Epidermal melanocyte (primary cell): Measurements from ENCODE around the gene SPHK1.
"Not testable (repeated sequence)": the region's sequence is repeated elsewhere in the genome, so short reads cannot be mapped to it uniquely, and the experiment has no call there.

ENCODE experiments used
- DNase-seq: peaks from one replicate; pipeline ENCODE4 v3.0.0; 2011; ENCODE audit warnings: low spot score; ENCODE audit not compliant: insufficient read length

Gene SPHK1

DNA sequence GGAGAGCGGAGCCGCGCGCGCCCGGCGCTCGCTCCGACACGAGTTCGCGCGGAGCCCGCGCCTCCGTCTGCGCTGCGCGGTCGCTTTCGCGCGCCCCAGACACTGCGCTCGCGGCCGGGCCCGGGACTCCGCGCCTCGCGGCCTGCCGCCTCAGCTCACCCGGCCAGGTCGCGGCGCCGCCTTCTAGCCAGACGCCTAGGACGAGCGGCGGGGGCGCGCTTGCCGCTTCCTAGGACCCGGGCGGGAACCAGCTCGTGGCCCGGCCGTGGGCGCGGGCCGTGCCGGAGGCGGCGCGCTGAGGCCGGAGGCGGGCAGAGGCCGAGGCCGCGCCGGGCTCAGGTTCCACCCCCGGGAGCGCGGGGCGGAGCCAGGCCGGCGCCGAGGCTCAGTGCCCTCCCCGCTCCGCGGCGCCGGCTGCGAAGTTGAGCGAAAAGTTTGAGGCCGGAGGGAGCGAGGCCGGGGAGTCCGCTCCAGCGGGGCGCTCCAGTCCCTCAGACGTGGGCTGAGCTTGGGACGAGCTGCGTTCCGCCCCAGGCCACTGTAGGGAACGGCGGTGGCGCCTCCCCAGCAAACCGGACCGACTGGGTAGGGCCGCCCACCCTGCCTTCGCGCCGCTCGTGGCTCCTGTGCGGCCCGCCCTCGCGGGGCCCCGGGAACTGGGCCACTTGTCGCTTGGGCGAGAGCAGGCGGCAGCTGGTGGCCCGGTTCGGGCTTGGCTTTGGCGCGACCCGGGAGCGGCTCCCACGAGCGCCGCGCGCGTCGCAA is at the start of gene SPHK1:
Gene SPHK1 (plus strand): TSS at position 388 of the 765 bp plus-strand sequence. CDS start 1,036 bp downstream, outside the sequence.
- DNase-seq: peak; percentile 87

DNA sequence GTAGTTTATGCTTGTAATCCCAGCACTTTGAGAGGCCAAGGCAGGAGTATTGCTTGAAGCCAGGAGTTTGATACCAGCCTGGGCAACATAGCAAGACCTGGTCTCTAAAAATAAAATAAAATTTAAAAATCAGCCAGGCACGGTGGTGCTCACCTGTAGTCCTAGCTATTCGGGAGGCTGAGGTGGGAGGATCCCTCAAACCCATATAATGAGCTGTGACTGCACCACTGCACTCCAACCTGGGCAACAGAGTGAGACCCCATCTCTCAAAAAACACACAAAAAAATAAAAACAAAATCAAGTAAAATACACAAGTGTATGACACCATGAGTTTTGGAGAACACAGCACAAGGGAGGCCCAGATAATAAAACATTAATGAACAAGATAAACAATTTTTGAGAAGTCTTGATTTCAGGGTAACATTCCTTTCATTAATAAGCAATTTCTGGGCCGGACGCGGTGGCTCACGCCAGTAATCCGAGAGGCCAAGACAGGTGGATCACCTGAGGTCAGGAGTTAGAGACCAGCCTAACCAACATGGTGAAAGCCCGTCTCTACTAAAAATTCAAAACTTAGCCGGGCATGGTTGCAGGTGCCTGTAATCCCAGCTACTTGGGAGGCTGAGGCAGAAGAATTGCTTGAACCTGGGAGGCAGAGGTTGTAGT is 48.6 kb upstream of the SPHK1 start:
- no peak for DNase-seq

DNA sequence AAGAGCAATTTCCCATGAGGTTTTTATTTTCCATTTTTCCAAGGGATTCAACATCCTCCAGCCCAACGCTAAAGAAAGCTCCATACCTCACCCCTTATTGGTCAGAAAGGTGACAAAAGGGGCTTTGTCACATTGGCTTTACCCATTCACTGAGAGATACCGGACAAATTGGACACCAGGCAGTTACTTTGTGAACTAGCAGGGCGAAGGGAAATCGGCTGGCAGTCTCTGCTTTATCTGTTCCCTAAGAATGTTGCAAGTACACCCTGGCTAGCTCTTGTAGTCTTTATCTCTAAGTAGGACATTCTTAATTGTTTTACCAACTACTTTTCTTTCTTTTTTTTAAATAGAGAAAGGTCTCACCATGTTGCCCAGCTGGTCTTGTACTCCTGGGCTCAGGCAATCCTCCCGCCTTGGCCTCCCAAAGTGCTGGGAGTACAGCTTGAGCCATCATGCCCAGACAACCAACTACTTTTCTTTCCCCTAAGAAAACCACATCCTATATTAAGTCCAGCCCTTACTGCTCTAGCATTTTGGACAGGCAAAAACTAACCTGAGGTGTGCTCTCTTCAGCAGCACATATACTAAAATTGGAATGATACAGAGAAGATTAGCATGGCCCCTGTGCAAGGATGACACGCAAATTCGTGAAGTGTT is 47.5 kb upstream of the SPHK1 start:
- no peak for DNase-seq

DNA sequence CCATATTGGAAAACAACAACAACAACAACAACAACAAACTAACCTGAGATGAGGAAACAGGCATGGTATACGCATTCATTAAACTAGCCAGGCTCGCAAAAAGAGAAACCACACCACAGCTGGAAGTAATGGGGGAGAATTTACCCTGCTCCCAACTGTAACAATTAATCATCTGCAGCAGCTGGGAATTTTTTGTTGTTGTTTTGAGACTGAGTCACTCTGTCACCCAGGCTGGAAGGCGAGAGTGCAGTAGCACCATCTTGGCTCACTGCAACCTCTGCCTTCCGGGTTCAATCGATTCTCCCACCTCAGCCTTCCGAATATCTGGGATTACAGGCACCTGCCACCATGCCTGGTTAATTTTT is 47.0 kb upstream of the SPHK1 start:
- no peak for DNase-seq

GRCh38 chr17:76341301-76341700 is 43.1 kb upstream of the SPHK1 start:
- no peak for DNase-seq

GRCh38 chr17:76343106-76343505 is 41.3 kb upstream of the SPHK1 start:
- no peak for DNase-seq

DNA sequence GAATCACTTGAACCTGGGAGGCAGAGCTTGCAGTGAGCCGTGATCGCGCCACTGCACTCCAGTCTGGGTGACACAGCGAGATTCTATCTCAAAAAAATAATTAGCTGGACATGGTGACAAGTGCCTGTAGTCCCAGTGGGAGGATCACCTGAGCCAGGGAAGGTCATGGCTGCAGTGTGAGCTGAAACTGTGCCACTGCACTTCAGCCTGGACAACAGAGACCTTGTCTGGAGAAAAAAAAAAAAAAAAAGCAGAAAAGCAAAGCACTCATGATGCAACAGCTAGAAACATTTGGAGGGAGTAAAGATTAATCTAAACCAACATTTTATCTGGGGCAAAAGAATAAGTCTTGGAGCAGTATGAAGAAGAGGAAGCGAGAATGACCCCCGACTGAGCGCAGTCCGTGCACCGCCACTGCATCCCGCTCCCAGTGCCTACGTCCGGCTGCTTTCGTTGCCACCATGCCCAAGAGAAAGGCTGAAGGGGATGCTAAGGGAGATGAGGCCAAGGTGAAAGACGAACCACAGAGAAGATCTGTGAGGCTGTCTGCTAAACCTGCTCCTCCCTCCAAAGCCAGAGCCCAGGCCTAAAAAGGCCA is 38.9 kb upstream of the SPHK1 start:
- no peak for DNase-seq

- not testable (repeated sequence) for DNase-seq
These were observed 37.5 kb upstream of the SPHK1 start for GRCh38 chr17:76346936-76347335.

DNA sequence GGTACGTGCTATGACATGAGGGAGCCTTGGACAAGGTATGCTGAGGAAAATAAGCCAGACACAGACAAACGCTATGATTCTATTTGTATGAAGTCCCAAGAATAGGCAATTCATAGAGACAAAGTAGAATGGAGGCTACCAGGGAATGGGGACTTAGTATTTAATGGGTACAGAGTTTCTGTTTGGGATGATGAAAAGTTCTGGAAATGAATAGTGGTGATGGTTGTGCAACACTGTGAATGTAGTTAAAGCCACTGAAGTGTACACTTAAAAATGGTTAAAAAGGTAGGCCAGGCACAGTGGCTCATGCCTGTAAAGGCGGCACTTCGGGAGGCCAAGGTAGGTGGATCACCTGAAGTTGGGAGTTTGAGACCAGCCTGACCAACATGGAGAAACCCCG is 33.9 kb upstream of the SPHK1 start:
- DNase-seq: no peak

DNA sequence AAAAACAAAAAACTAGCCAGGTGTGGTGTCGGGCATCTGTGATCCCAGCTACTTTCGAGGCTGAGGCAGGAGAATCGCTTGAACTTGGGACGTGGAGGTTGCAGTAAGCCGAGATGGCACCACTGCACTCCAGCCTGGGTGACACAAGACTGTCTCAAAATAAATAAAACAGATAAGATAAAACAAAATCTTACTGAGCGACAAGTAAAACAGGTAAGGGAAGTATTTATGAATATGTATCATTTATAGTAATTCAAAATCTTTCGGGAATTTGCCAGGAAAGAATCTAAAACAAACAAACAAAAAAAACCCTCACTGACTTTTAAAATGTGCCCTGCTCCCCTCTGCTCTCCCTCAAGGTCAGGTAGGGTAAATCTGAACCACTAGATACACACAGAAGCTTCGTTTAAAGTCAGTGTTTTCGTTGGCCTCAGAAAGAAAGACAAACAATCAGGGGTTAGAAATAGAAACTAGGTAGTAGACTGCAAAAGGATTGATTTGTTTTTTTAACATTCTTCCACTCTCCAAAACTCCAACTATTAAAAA is 32.8 kb upstream of the SPHK1 start:
- no peak for DNase-seq

DNA sequence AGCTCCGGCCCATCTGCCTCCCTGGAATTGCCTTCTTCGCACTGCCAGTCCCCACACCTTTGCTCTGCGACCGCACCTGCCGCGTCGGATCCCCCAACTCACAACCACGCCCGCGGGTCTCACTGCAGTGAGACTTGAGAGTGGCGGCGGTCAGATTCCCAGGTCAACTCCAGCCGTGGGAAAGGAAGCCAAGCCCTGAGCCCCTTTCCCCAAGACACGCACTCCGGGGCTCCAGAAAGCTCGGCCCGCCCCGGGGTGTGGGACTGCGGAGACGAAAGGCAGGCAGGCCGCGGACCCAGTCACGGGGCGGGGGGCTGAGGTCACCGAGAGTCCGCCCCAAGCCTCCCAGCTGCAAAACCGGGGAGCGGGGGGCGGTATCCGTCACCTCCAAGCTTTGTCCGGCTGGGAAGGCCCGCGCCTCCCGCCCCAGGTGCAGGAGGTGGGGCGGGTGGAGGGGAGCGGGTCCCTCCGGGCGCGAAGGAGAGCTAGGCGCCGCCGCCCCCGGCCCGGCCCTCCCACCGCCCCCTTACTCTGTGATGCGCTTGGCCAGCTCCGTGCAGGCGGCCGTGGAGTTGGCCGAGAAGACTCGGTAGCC is 31.3 kb upstream of the SPHK1 start:
- DNase-seq: no peak

DNA sequence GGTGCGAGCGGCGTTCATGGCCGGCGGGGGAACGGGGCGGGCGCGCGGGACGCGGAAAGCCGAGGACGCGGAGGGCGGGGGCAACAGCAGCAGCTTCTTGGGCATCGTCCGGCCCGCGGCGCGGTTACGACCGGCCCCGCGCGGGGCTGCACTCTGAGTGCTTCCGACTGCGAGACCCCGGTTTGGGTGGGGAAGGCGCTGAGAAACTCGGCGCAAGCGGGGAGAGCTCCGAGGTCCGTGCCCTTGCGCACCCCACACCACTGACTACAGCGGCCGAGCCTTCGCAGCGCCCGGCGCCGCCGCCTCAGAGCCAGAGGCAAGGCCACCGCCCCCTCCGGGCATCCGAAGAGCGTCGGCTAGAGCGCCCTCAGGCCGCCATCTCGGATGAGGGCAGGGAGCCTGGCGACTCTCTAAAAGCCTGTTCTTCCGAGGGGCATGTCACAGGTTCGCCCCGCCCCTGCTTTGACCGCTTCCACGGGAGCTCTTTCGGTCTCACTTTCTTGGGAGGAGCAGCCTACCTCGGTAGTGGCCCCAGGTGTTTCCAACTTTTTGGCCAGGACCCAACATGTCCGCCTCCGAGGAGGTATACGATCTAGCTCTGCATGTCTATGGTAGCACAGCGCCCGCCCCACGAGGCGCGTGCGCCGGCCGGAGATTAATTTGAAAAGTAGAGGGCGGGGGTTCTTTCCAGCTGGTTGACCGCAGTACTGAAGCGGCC is 30.7 kb upstream of the SPHK1 start, which contains the start of gene PRPSAP1:
Gene PRPSAP1 (minus strand): TSS at position 318 of the 718 bp plus-strand sequence. CDS start 213 bp downstream, at position 105.
- DNase-seq: peak; percentile 90

- no peak for DNase-seq
These were observed 30.1 kb upstream of the SPHK1 start for GRCh38 chr17:76354317-76354729.

- DNase-seq: no peak
These were observed 29.6 kb upstream of the SPHK1 start for GRCh38 chr17:76354747-76355310.

DNA sequence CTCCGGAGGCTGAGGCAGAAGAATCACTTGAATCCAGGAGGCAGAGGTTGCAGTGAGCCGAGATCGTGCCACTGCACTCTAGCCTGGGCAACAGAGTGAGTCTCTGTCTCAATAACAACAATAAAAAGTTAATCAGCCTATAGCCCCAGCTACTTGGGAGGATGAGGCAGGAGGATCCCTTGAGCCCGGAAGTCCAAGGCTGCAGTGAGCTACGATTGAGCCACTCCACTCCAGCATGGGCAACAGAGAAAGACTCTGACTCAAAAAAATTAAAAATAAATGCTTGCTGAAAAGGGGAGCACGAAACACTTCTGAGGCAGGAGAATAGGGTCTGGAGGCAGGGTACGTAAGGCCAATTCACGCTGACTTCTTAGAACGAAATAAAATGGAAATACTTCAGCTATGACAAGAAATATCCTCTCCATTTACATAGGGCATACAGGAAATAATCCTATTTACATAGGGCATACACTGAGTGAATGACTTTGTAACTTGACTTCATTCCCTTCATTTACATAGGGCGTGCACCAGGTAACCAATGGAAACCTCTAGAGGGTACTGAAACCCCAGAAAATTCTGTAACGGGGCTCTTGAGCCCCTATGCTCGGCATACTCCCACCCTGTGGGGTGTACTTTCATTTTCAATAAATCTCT is 27.5 kb upstream of the SPHK1 start:
- DNase-seq: no peak

DNA sequence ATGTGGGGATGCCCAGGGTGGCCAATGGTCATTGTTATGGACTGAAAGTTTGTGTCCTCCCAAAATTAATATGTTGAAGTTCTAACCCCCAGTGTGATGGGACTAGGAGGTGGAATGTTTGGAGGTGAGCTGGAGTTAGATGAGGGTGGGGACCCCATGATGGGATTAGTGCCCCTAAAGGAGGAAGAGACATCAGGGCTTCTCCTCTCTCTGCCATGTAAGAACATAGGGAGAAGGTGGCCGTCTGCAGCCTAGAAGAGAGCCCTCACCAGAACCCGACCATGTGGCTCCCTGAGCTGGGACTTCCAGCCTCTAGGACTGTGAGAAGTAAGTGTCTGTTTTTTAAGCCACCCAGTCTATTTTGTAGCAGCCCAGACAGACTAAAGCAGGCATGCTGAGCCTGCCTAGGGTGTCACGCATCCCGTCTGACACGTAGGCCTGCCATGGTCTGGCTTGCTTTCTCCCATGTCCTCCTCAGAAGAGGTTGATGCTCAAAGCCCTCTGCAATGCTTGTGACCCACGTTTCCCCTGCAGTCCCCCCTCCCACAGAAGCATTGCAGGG is 26.7 kb upstream of the SPHK1 start:
- DNase-seq: no peak

GRCh38 chr17:76359375-76359774 is 25.0 kb upstream of the SPHK1 start:
- no peak for DNase-seq

DNA sequence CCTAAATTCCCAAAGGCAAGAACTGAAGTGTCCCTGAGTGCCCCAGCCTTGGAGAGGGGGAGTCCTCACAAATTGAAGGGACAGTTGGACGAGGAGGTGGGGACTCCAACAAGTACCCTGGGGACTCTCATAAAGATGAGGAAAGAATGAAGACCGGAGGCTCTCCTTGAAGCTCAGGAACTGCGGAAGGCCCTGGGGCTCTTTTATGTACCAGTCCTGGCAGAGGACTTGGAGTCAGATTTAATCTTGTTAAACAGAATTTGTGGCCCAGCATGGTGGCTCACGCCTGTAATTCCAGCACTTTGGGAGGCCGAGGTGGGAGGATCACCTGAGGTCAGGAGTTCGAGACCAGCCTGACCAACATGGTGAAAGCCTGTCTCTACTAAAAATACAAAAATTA is 24.6 kb upstream of the SPHK1 start:
- DNase-seq: not testable (repeated sequence)

GRCh38 chr17:76360461-76360860 is 23.9 kb upstream of the SPHK1 start:
- no peak for DNase-seq
